Neural cell (in vitro differentiated cells): ENCODE results near the gene RHOT1. TPM values are rescaled to one million over a fixed set of nuclear protein-coding genes. Genes with fewer than 3 reads are reported as not detected.
A peak's percentile ranks its signal among the peaks of the same experiment; 100 is the strongest.

Experiments
- H2AFZ ChIP-seq: fragments of 200-600, 300-800 bp; sonication (generic), shearing (Covaris generic); 2 replicates; pipeline ENCODE4 v1.6.0; 2014; ENCODE audit warnings: low read depth, mild to moderate bottlenecking, antibody characterized with exemption, low read length, moderate library complexity
- H3F3A ChIP-seq: fragments of 200-600 bp; shearing (Covaris generic); 2 replicates; pipeline ENCODE4 v1.6.1; 2016; ENCODE audit warnings: mild to moderate bottlenecking, moderate library complexity, mixed read lengths, antibody characterized with exemption, low read length; ENCODE audit not compliant: insufficient read depth, poor library complexity, severe bottlenecking
- H3K27ac ChIP-seq: fragments of 200-600, 300-800 bp; sonication (generic), shearing (Covaris generic); 2 replicates; pipeline ENCODE4 v1.5.1; 2014; ENCODE audit warnings: mild to moderate bottlenecking, low read length, moderate library complexity
- H3K27me3 ChIP-seq: fragments of 300-800, 200-600 bp; sonication (generic), shearing (Covaris generic); 2 replicates; pipeline ENCODE4 v1.6.0; 2014; ENCODE audit warnings: mild to moderate bottlenecking, low read depth, low read length, moderate library complexity; ENCODE audit not compliant: insufficient read depth
- H3K36me3 ChIP-seq: fragments of 300-800, 200-600 bp; sonication (generic), shearing (Covaris generic); 2 replicates; pipeline ENCODE4 v1.5.1; 2014; ENCODE audit warnings: mild to moderate bottlenecking, antibody characterized with exemption, low read length, moderate library complexity; ENCODE audit not compliant: insufficient read depth
- H3K4me2 ChIP-seq: fragments of 300-800, 200-600 bp; sonication (generic), shearing (Covaris generic); 2 replicates; pipeline ENCODE4 v1.6.0; 2014; ENCODE audit warnings: mild to moderate bottlenecking, low read length
- H3K4me3 ChIP-seq: fragments of 300-800, 200-600 bp; sonication (generic), shearing (Covaris generic); 2 replicates; pipeline ENCODE4 v1.5.1; 2014; ENCODE audit warnings: mild to moderate bottlenecking, low read length, moderate library complexity
- H3K79me2 ChIP-seq: fragments of 200-600 bp; shearing (Covaris generic); replicated peaks from 2 replicates; pipeline ENCODE4 v1.6.0; 2014; ENCODE audit warnings: mild to moderate bottlenecking, low read length, moderate library complexity; ENCODE audit not compliant: insufficient read depth
- H3K9ac ChIP-seq: fragments of 300-800, 200-600 bp; sonication (generic), shearing (Covaris generic); 2 replicates; pipeline ENCODE4 v1.6.1; 2016; ENCODE audit warnings: mild to moderate bottlenecking, low read length, mixed read lengths
- H3K9me2 ChIP-seq: fragments of 200-600 bp; shearing (Covaris generic); 2 replicates; pipeline ENCODE4 v1.6.1; 2016; ENCODE audit warnings: mild to moderate bottlenecking, low read length, mixed read lengths; ENCODE audit not compliant: insufficient read depth
- H3K9me3 ChIP-seq: fragments of 200-600, 300-800 bp; sonication (generic), shearing (Covaris generic); 2 replicates; pipeline ENCODE4 v1.6.1; 2016; ENCODE audit warnings: mild to moderate bottlenecking, mixed run types, low read length, moderate library complexity, mixed read lengths
- H4K20me1 ChIP-seq: fragments of 200-600 bp; shearing (Covaris generic); 2 replicates; pipeline ENCODE4 v1.6.1; 2016; ENCODE audit warnings: mild to moderate bottlenecking, mixed run types; ENCODE audit not compliant: insufficient read depth
- CTCF ChIP-seq: fragments of 450-650 bp; IDR thresholded peaks from 2 replicates; pipeline ENCODE4 v1.5.1; 2014; ENCODE audit warnings: antibody characterized with exemption, mild to moderate bottlenecking, moderate library complexity; ENCODE audit not compliant: poor library complexity, severe bottlenecking
- EP300 ChIP-seq: fragments of 450-650 bp; conservative IDR thresholded peaks from 2 replicates; pipeline ENCODE4 v1.6.1; 2014; ENCODE audit warnings: antibody characterized with exemption, mild to moderate bottlenecking, moderate library complexity; ENCODE audit not compliant: poor library complexity, severe bottlenecking
- EZH2 ChIP-seq: fragments of 200-600, 300-800 bp; shearing (Covaris generic), sonication (generic); IDR thresholded peaks from 2 replicates; pipeline ENCODE4 v1.6.1; 2014; ENCODE audit warnings: antibody characterized with exemption, low read length, borderline replicate concordance, mild to moderate bottlenecking; ENCODE audit not compliant: insufficient read depth, poor library complexity, severe bottlenecking
- MXI1 ChIP-seq: fragments of 450-650 bp; conservative IDR thresholded peaks from 2 replicates; pipeline ENCODE4 v1.6.1; 2014; ENCODE audit warnings: antibody characterized with exemption, mild to moderate bottlenecking; ENCODE audit not compliant: poor library complexity, severe bottlenecking
- POLR2AphosphoS5 ChIP-seq: IDR thresholded peaks from 2 replicates; pipeline ENCODE4 v1.6.1; 2012
- RAD21 ChIP-seq: fragments of 450-650 bp; conservative IDR thresholded peaks from 2 replicates; pipeline ENCODE4 v1.6.1; 2014; ENCODE audit warnings: antibody characterized with exemption, mild to moderate bottlenecking, moderate library complexity
- REST ChIP-seq: IDR thresholded peaks from 2 replicates; pipeline ENCODE4 v1.6.1; 2012; ENCODE audit warnings: borderline replicate concordance
- SMC3 ChIP-seq: fragments of 450-650 bp; conservative IDR thresholded peaks from 2 replicates; pipeline ENCODE4 v1.6.1; 2014; ENCODE audit warnings: antibody characterized with exemption, mild to moderate bottlenecking, moderate library complexity; ENCODE audit not compliant: poor library complexity
- TAF1 ChIP-seq: IDR thresholded peaks from 2 replicates; pipeline ENCODE4 v1.6.1; 2012; ENCODE audit warnings: low read depth
- polyA plus RNA-seq: library from polyadenylated mRNA; depleted of rRNA; stranded (reverse); fragments of >200 nt; gene quantifications from 2 replicates; pipeline ENCODE4 v1.2.3, GENCODE V29; 2014

RHOT1 gene
- polyA plus RNA-seq, 1 donor from 2014 or later = 99.1 TPM

GRCh38 chr17:32240750-32241149, 98.4 kb downstream of the RHOT1 start:
- Histone ChIP-seq H3K9me2 (no peaks in the 10 kb centered on the region), H3F3A (no peaks in the 10 kb centered on the region), H3K9ac (no peak overlapping the region), H3K4me2 (no peak overlapping the region), H3K9me3 (no peaks in the 10 kb centered on the region), H3K36me3 (no peaks in the 10 kb centered on the region), H3K79me2 (no peaks in the 10 kb centered on the region), H2AFZ (no peak overlapping the region), H3K27ac (no peak overlapping the region), H4K20me1 (no peaks in the 10 kb centered on the region), H3K4me3 (no peak overlapping the region), H3K27me3 (no peaks in the 10 kb centered on the region)
- TF ChIP-seq EZH2 = no peak
- no peak for TF ChIP-seq RAD21
- no peak for TF ChIP-seq MXI1
- TF ChIP-seq POLR2AphosphoS5 = no peak
- no peak for TF ChIP-seq SMC3
- TF ChIP-seq REST = no peak
- TF ChIP-seq CTCF = no peak
- no peak for TF ChIP-seq TAF1
- TF ChIP-seq EP300 = no peak

- Histone ChIP-seq H3K9me2 (no peaks in the 10 kb centered on the region), H3K27ac (peak overlapping the region; percentile 54), H3K36me3 (no peaks in the 10 kb centered on the region), H3K27me3 (no peaks in the 10 kb centered on the region), H2AFZ (no peak overlapping the region), H3K9ac (no peak overlapping the region), H3K79me2 (no peaks in the 10 kb centered on the region), H4K20me1 (no peaks in the 10 kb centered on the region), H3F3A (no peaks in the 10 kb centered on the region), H3K4me3 (peak overlapping the region; percentile 30), H3K4me2 (peak overlapping the region; percentile 11), H3K9me3 (no peaks in the 10 kb centered on the region)
- no peak for TF ChIP-seq EZH2
- TF ChIP-seq REST = no peak
These were observed 99.3 kb downstream of the RHOT1 start for GRCh38 chr17:32241640-32242039.
